Mesendoderm (in vitro differentiated cells): ENCODE data around the gene DBT.

Source experiments
- DNase-seq: peaks from one replicate; pipeline ENCODE4 v3.0.0; 2013
- H2AK5ac ChIP-seq: 2 replicates; pipeline ENCODE4 v1.6.1; 2013; ENCODE audit warnings: low read length, inconsistent platforms
- H2BK120ac ChIP-seq: 2 replicates; pipeline ENCODE4 v1.6.1; 2013; ENCODE audit warnings: low read depth, mild to moderate bottlenecking, low read length, moderate library complexity, mixed read lengths
- H2BK15ac ChIP-seq: replicated peaks from 2 replicates; pipeline ENCODE4 v1.6.1; 2013; ENCODE audit warnings: low read depth, mild to moderate bottlenecking, moderate library complexity
- H2BK5ac ChIP-seq: 2 replicates; pipeline ENCODE4 v1.6.1; 2013; ENCODE audit warnings: low read length, inconsistent platforms
- H3K18ac ChIP-seq: 2 replicates; pipeline ENCODE4 v1.6.1; 2013; ENCODE audit warnings: mild to moderate bottlenecking, low read length, mixed read lengths
- H3K23ac ChIP-seq: one replicate; pipeline ENCODE4 v1.6.1; 2013; ENCODE audit warnings: low read length
- H3K27ac ChIP-seq: 2 replicates; pipeline ENCODE4 v1.5.1; 2013; ENCODE audit warnings: low read depth, mild to moderate bottlenecking, inconsistent platforms, low read length, moderate library complexity
- H3K27me3 ChIP-seq: 2 replicates; pipeline ENCODE4 v1.6.1; 2013; ENCODE audit warnings: low read length, control low read depth, mild to moderate bottlenecking, inconsistent platforms; ENCODE audit not compliant: insufficient read depth, poor library complexity
- H3K36me3 ChIP-seq: 2 replicates; pipeline ENCODE4 v1.6.1; 2013; ENCODE audit warnings: low read length, inconsistent platforms; ENCODE audit not compliant: control insufficient read depth, insufficient read depth
- H3K4ac ChIP-seq: one replicate; pipeline ENCODE4 v1.6.1; 2013; ENCODE audit warnings: low read depth, mild to moderate bottlenecking, low read length, moderate library complexity
- H3K4me1 ChIP-seq: 2 replicates; pipeline ENCODE4 v1.6.1; 2013; ENCODE audit warnings: low read depth, low read length, inconsistent platforms; ENCODE audit not compliant: control insufficient read depth
- H3K4me2 ChIP-seq: 2 replicates; pipeline ENCODE4 v1.6.1; 2013; ENCODE audit warnings: low read length
- H3K4me3 ChIP-seq: 2 replicates; pipeline ENCODE4 v1.5.1; 2013; ENCODE audit warnings: mild to moderate bottlenecking, low read length
- H3K56ac ChIP-seq: one replicate; pipeline ENCODE4 v1.6.1; 2013; ENCODE audit warnings: low read length
- H3K79me1 ChIP-seq: 2 replicates; pipeline ENCODE4 v1.6.1; 2013; ENCODE audit warnings: low read length, inconsistent platforms
- H3K79me2 ChIP-seq: 2 replicates; pipeline ENCODE4 v1.6.1; 2013; ENCODE audit warnings: mild to moderate bottlenecking, low read length; ENCODE audit not compliant: control insufficient read depth, insufficient read depth
- H3K9ac ChIP-seq: 2 replicates; pipeline ENCODE4 v1.6.1; 2013; ENCODE audit warnings: low read length, inconsistent platforms
- H4K5ac ChIP-seq: one replicate; pipeline ENCODE4 v1.6.1; 2013; ENCODE audit warnings: low read length
- H4K8ac ChIP-seq: one replicate; pipeline ENCODE4 v1.6.1; 2013; ENCODE audit warnings: low read depth, mild to moderate bottlenecking, control low read depth, low read length, moderate library complexity
- WGBS: extraction: QIAGEN DNeasy Blood & Tissue Kit; methylation state at CpG from one replicate; pipeline ENCODE4 v1.1.7; 2013; ENCODE audit warnings: low lambda C conversion rate, missing lambda C conversion rate; ENCODE audit not compliant: insufficient coverage; ENCODE audit errors: extremely low coverage; 5-methylcytosine and 5-hydroxymethylcytosine counted together

Gene DBT

DNA sequence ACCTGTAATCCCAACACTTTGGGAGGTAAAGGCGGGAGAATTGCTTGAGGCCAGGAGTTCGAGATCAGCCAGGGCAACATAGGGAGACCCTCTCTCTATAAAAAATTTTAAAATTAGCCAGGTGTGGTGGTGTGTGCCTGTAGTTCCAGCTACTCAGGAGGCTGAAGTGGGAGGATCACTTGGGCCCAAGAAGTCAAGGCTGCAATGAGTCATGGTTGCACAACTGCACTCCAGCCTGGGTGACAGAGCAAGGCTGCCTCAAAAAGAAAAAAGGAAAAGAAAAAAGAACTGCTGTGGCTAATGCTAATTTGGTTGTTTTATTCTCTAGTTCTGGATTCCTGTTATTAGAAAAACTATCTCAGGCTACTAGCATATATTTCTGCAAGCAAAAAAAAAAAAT is 29.8 kb downstream of the DBT start:
- no peak overlapping the region for H4K8ac ChIP-seq
- H2BK15ac ChIP-seq = no peak overlapping the region
- no peaks in the 10 kb centered on the region for H3K4me1 ChIP-seq
- no peaks in the 10 kb centered on the region for H3K36me3 ChIP-seq
- no peak overlapping the region for H3K27ac ChIP-seq
- H3K18ac ChIP-seq = no peak overlapping the region
- H3K79me2 ChIP-seq = no peaks in the 10 kb centered on the region
- no CpG with 5 or more reads among the region's 2 CpGs for WGBS
- H4K5ac ChIP-seq = no peak overlapping the region
- no peak overlapping the region for H3K4ac ChIP-seq
- no peak overlapping the region for H2AK5ac ChIP-seq
- no peaks in the 10 kb centered on the region for H3K27me3 ChIP-seq
- no peaks in the 10 kb centered on the region for H3K79me1 ChIP-seq
- H3K9ac ChIP-seq = no peak overlapping the region
- H3K23ac ChIP-seq = no peak overlapping the region
- no peak overlapping the region for H2BK5ac ChIP-seq
- no peak overlapping the region for H2BK120ac ChIP-seq
- no peak overlapping the region for H3K56ac ChIP-seq
- no peak overlapping the region for H3K4me2 ChIP-seq
- H3K4me3 ChIP-seq = no peak overlapping the region
- DNase-seq = no peak

DNA sequence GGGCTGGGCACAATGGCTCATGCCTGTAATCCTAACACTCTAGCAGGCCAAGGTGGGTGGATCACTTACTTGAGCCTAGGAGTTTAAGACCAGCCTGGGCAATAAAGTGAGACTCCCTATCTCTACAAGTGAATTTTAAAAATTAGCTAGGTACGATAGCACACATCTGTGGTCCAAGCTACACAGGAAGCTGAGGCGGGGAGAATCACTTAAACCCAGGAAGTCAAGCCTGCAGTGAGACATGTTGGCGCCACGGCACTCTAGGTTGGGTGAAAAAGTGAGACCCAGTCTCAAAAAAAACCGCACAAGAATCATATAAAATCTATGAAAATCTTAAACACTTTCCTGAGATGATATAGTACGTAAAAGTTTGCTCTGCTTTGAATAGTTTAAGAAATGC is 30.2 kb downstream of the DBT start:
- H3K4ac ChIP-seq = no peak overlapping the region
- no peak overlapping the region for H3K18ac ChIP-seq
- no peak overlapping the region for H3K4me2 ChIP-seq
- no peak overlapping the region for H3K27ac ChIP-seq
- no peaks in the 10 kb centered on the region for H3K27me3 ChIP-seq
- H3K4me3 ChIP-seq = no peak overlapping the region
- WGBS = no CpG with 5 or more reads among the region's 6 CpGs
- no peak overlapping the region for H2BK5ac ChIP-seq
- no peaks in the 10 kb centered on the region for H3K4me1 ChIP-seq
- DNase-seq = no peak
- no peak overlapping the region for H3K56ac ChIP-seq
- H3K23ac ChIP-seq = no peak overlapping the region
- H3K79me1 ChIP-seq = no peaks in the 10 kb centered on the region
- no peaks in the 10 kb centered on the region for H3K79me2 ChIP-seq
- no peaks in the 10 kb centered on the region for H3K36me3 ChIP-seq
- no peak overlapping the region for H3K9ac ChIP-seq
- no peak overlapping the region for H2AK5ac ChIP-seq
- no peak overlapping the region for H2BK15ac ChIP-seq
- H4K5ac ChIP-seq = no peak overlapping the region
- no peak overlapping the region for H4K8ac ChIP-seq
- H2BK120ac ChIP-seq = no peak overlapping the region

DNA sequence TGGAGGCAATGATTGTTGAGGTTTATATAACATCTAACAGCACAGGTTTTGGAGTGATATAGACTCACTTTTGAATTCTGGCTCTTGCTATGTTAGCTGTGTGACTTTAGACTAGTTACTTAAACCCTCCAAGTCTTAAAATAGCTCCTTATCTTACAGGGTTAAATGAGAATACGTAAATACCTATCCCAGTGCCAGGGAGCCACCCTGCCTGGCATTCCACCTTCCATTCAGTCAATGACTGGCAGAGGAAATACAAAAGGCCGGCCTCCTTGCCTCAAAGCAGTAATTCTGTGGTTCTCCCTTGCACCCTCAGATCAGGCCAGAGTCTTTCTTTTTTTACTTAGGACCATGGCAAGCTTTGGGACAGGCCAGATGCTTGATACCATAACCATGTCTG is 31.8 kb downstream of the DBT start:
- H3K4me3 ChIP-seq = no peak overlapping the region
- no peak overlapping the region for H3K9ac ChIP-seq
- H4K5ac ChIP-seq = no peak overlapping the region
- no peak overlapping the region for H3K4me2 ChIP-seq
- no peak overlapping the region for H3K56ac ChIP-seq
- H3K79me2 ChIP-seq = no peaks in the 10 kb centered on the region
- H4K8ac ChIP-seq = no peak overlapping the region
- H3K27ac ChIP-seq = no peak overlapping the region
- H3K36me3 ChIP-seq = no peaks in the 10 kb centered on the region
- H2BK15ac ChIP-seq = no peak overlapping the region
- DNase-seq = no peak
- no peak overlapping the region for H2BK5ac ChIP-seq
- no peaks in the 10 kb centered on the region for H3K4me1 ChIP-seq
- no peak overlapping the region for H3K4ac ChIP-seq
- no peak overlapping the region for H2BK120ac ChIP-seq
- WGBS = no CpG with 5 or more reads among the region's 2 CpGs
- H3K27me3 ChIP-seq = no peaks in the 10 kb centered on the region
- no peak overlapping the region for H3K18ac ChIP-seq
- H3K79me1 ChIP-seq = no peaks in the 10 kb centered on the region
- H3K23ac ChIP-seq = no peak overlapping the region
- no peak overlapping the region for H2AK5ac ChIP-seq

GRCh38 chr1:100215101-100215500 is 34.5 kb downstream of the DBT start:
- no peaks in the 10 kb centered on the region for H3K36me3 ChIP-seq

GRCh38 chr1:100213141-100213540 is 36.5 kb downstream of the DBT start:
- Histone ChIP-seq H3K9ac (no peak overlapping the region), H3K27me3 (no peaks in the 10 kb centered on the region), H4K8ac (no peak overlapping the region), H3K4me2 (no peak overlapping the region), H3K23ac (no peak overlapping the region), H2BK5ac (no peak overlapping the region), H3K56ac (no peak overlapping the region), H3K4me3 (no peak overlapping the region), H2AK5ac (no peak overlapping the region), H3K18ac (no peak overlapping the region), H3K4me1 (no peaks in the 10 kb centered on the region), H4K5ac (no peak overlapping the region), H2BK15ac (no peak overlapping the region), H3K79me1 (no peaks in the 10 kb centered on the region), H3K27ac (no peak overlapping the region), H3K36me3 (no peaks in the 10 kb centered on the region), H3K79me2 (no peaks in the 10 kb centered on the region), H3K4ac (no peak overlapping the region), H2BK120ac (no peak overlapping the region)
- no peak for DNase-seq
- no CpG with 5 or more reads among the region's 37 CpGs for WGBS

More at GRCh38 chr1:100215101-100215500, 34.5 kb downstream of the DBT start:
- H2BK120ac ChIP-seq = no peak overlapping the region
- no peak overlapping the region for H2AK5ac ChIP-seq
- H3K9ac ChIP-seq = no peak overlapping the region
- no peak overlapping the region for H3K18ac ChIP-seq
- no peaks in the 10 kb centered on the region for H3K4me1 ChIP-seq
- H3K79me2 ChIP-seq = no peaks in the 10 kb centered on the region
- no peak overlapping the region for H3K23ac ChIP-seq
- H3K4me2 ChIP-seq = no peak overlapping the region
- no peaks in the 10 kb centered on the region for H3K79me1 ChIP-seq
- H4K8ac ChIP-seq = no peak overlapping the region
- H3K4me3 ChIP-seq = no peak overlapping the region
- H3K56ac ChIP-seq = no peak overlapping the region
- H2BK5ac ChIP-seq = no peak overlapping the region
- no peaks in the 10 kb centered on the region for H3K27me3 ChIP-seq
- WGBS = no CpG with 5 or more reads among the region's 1 CpG
- H3K4ac ChIP-seq = no peak overlapping the region
- no peak overlapping the region for H3K27ac ChIP-seq
- no peak overlapping the region for H4K5ac ChIP-seq
- H2BK15ac ChIP-seq = no peak overlapping the region
- no peak for DNase-seq

GRCh38 chr1:100206301-100206700 is 43.3 kb downstream of the DBT start:
- Histone ChIP-seq H2BK120ac (no peak overlapping the region), H3K27me3 (no peaks in the 10 kb centered on the region), H3K36me3 (no peaks in the 10 kb centered on the region), H2BK15ac (no peak overlapping the region), H3K4me1 (no peaks in the 10 kb centered on the region), H4K5ac (no peak overlapping the region), H3K4ac (no peak overlapping the region), H3K79me2 (no peaks in the 10 kb centered on the region), H3K4me3 (no peak overlapping the region), H3K18ac (no peak overlapping the region), H2AK5ac (no peak overlapping the region), H3K23ac (no peak overlapping the region), H3K79me1 (no peaks in the 10 kb centered on the region), H3K27ac (no peak overlapping the region), H3K9ac (no peak overlapping the region), H3K56ac (no peak overlapping the region), H2BK5ac (no peak overlapping the region), H4K8ac (no peak overlapping the region), H3K4me2 (no peak overlapping the region)
- WGBS = no CpG with 5 or more reads among the region's 2 CpGs
- no peak for DNase-seq
